Stomach (tissue), 9 donors: ENCODE measurements around the gene PCDH9. TPM values are rescaled to one million over a fixed set of nuclear protein-coding genes. Genes with fewer than 3 reads are reported as not detected.
"Not testable (repeated sequence)": the region's sequence is repeated elsewhere in the genome, so short reads cannot be mapped to it uniquely, and the experiment has no call there.

Experiments
- DNase-seq, 2 donors: peaks; one replicate each; pipeline versions ENCODE4 v3.0.0 to v3.0.0-alpha.2; 2013 to 2019
- H3K27ac ChIP-seq, 5 donors: fragments of 200-600 bp in 4 of 5; sonication (generic) in 4 of 5; one replicate each; pipeline ENCODE4 v1.5.1; 2013 to 2019; ENCODE audit warnings: mild to moderate bottlenecking in 1 of 5, moderate library complexity in 1 of 5
- H3K27me3 ChIP-seq, 3 donors: fragments of 200-600 bp; sonication (generic); one replicate each; pipeline ENCODE4 v1.5.1; 2017 to 2019; ENCODE audit warnings: mixed run types in 1 of 3
- H3K36me3 ChIP-seq, 4 donors: fragments of 200-600 bp; sonication (generic); 1 replicate in 3 of 4; 2 replicates in 1 of 4; pipeline ENCODE4 v1.5.1; 2016 to 2019
- H3K4me1 ChIP-seq, 4 donors: fragments of 200-600 bp; sonication (generic); one replicate each; pipeline ENCODE4 v1.5.1; 2016 to 2019
- H3K4me3 ChIP-seq, 4 donors: fragments of 200-600 bp; sonication (generic) in 3 of 4; one replicate each; pipeline ENCODE4 v1.5.1; 2016 to 2019; ENCODE audit warnings: mild to moderate bottlenecking in 1 of 4
- H3K9me3 ChIP-seq, 4 donors: fragments of 200-600 bp; sonication (generic); one replicate each; pipeline ENCODE4 v1.5.1; 2016 to 2019
- CTCF ChIP-seq, 7 experiments: fragments of 450-650 bp in 4 of 7; fragments of 200-600 bp in 3 of 7; sonication (generic) in 3 of 7; IDR thresholded peaks; one replicate each; pipeline ENCODE4 v1.5.1; 2016 to 2019; ENCODE audit warnings: antibody characterized with exemption in 7 of 7, control low read depth in 2 of 7, mild to moderate bottlenecking in 1 of 7
- EP300 ChIP-seq: sonication (generic); formaldehyde crosslinking; IDR thresholded peaks from one replicate; pipeline ENCODE4 v1.6.1; 2017; ENCODE audit warnings: antibody characterized with exemption
- POLR2A ChIP-seq, 4 donors: fragments of 450-650 bp; IDR thresholded peaks; one replicate each; pipeline ENCODE4 v1.6.1; 2016; ENCODE audit warnings: antibody characterized with exemption in 4 of 4, control low read depth in 2 of 4, mild to moderate bottlenecking in 1 of 4, moderate library complexity in 1 of 4
- POLR2AphosphoS5 ChIP-seq, 3 donors: sonication (generic); formaldehyde crosslinking; IDR thresholded peaks; one replicate each; pipeline ENCODE4 v1.6.1; 2016; ENCODE audit warnings: antibody characterized with exemption in 3 of 3
- WGBS, 5 donors: extraction: QIAGEN DNeasy Blood & Tissue Kit in 3 of 5; methylation state at CpG; one replicate each; pipeline versions ENCODE4 v1.1.5 to v1.1.7; 2013 to 2018; 5-methylcytosine and 5-hydroxymethylcytosine counted together
- intact Hi-C: fragments of 100-400 bp; cut with DNase I; formaldehyde crosslinking; loops from one replicate; pipeline ENCODE4 v1.15.1; 2023; ENCODE audit warnings: low total_unique reads
- polyA plus RNA-seq, 3 donors: library from polyadenylated mRNA; stranded (reverse); fragments of 200-250 nt; gene quantifications; one replicate each; pipeline ENCODE4 v1.2.3, GENCODE V29; 2013
- total RNA-seq, 5 donors: library from RNA; depleted of rRNA; stranded (reverse); fragments of >200 nt; gene quantifications; one replicate each; pipeline versions ENCODE4 v1.1.0 to v1.2.3, GENCODE V29; 2014 to 2016
- donor health status: healthy with polysubstance abuse.
- donor health status: Bipolar disorder and iron deficiency.
- donor health status: healthy.

Gene PCDH9
- total and polyA plus RNA-seq, 8 donors = 0.40 to 36.2 (median 3.7) TPM

- 91 to 95% (median 93%) methylated on average over 3 of the region's 3 CpGs for WGBS, 5 donors
- intact Hi-C loops = no loop called here
- H3K4me1 ChIP-seq = peaks cover 0 to 7% (median 0%) of the 10 kb centered on the region in 4 donors
- no peak overlapping the region for H3K4me3 ChIP-seq
- H3K27ac ChIP-seq = no peak overlapping the region
- no peaks in the 10 kb centered on the region for H3K9me3 ChIP-seq
- TF ChIP-seq EP300 (no peak), CTCF (IDR thresholded peaks at IDR 0.05) (no peak), POLR2A (IDR thresholded peaks at IDR 0.05) (no peak), POLR2AphosphoS5 (IDR thresholded peaks at IDR 0.05) (no peak)
- H3K27me3 ChIP-seq = no peaks in the 10 kb centered on the region
- H3K36me3 ChIP-seq = no peaks in the 10 kb centered on the region
- DNase-seq = no peak
Observed at GRCh38 chr13:67097892-67098452, 132.2 kb downstream of the PCDH9 start.

- H3K27ac ChIP-seq, intact Hi-C loops, H3K9me3 ChIP-seq, DNase-seq, H3K4me3 ChIP-seq, H3K4me1 ChIP-seq, H3K36me3 ChIP-seq, H3K27me3 ChIP-seq: not testable (repeated sequence)
- WGBS, 5 donors = 91 to 95% (median 93%) methylated on average over 5 of the region's 5 CpGs
Observed at GRCh38 chr13:67096893-67097292, 133.2 kb downstream of the PCDH9 start.

- WGBS, 5 donors = 77 to 87% (median 82%) methylated on average over 2 of the region's 2 CpGs
- no peaks in the 10 kb centered on the region for H3K9me3 ChIP-seq
- intact Hi-C loops = no loop called here
- H3K4me1 ChIP-seq = no peaks in the 10 kb centered on the region
- no peak overlapping the region for H3K4me3 ChIP-seq
- no peaks in the 10 kb centered on the region for H3K27me3 ChIP-seq
- H3K27ac ChIP-seq = no peak overlapping the region
- H3K36me3 ChIP-seq = no peaks in the 10 kb centered on the region
- DNase-seq = no peak
- TF ChIP-seq CTCF (IDR thresholded peaks at IDR 0.05) (no peak), POLR2AphosphoS5 (IDR thresholded peaks at IDR 0.05) (no peak), POLR2A (IDR thresholded peaks at IDR 0.05) (no peak), EP300 (no peak)
Observed at GRCh38 chr13:67096418-67096817, 133.7 kb downstream of the PCDH9 start.

GRCh38 chr13:67095621-67096020 is 134.5 kb downstream of the PCDH9 start:
- TF ChIP-seq POLR2AphosphoS5 (IDR thresholded peaks at IDR 0.05) (no peak), POLR2A (IDR thresholded peaks at IDR 0.05) (no peak), CTCF (IDR thresholded peaks at IDR 0.05) (no peak), EP300 (no peak)
- H3K27ac ChIP-seq = no peak overlapping the region
- intact Hi-C loops = no loop called here

GRCh38 chr13:67094952-67095351 is 135.2 kb downstream of the PCDH9 start:
- no peak overlapping the region for H3K4me3 ChIP-seq
- WGBS, 5 donors = 75 to 85% (median 79%) methylated on average over 3 of the region's 3 CpGs
- H3K27me3 ChIP-seq = no peaks in the 10 kb centered on the region
- no peaks in the 10 kb centered on the region for H3K36me3 ChIP-seq
- H3K4me1 ChIP-seq = no peaks in the 10 kb centered on the region
- TF ChIP-seq POLR2AphosphoS5 (IDR thresholded peaks at IDR 0.05) (no peak), POLR2A (IDR thresholded peaks at IDR 0.05) (no peak), EP300 (no peak), CTCF (IDR thresholded peaks at IDR 0.05) (no peak)
- H3K27ac ChIP-seq = no peak overlapping the region
- no peak for DNase-seq
- H3K9me3 ChIP-seq = no peaks in the 10 kb centered on the region
- intact Hi-C loops = no loop called here

More at GRCh38 chr13:67095621-67096020, 134.5 kb downstream of the PCDH9 start:
- H3K36me3 ChIP-seq = no peaks in the 10 kb centered on the region
- H3K4me1 ChIP-seq = no peaks in the 10 kb centered on the region
- WGBS, 5 donors = 44 to 64% (median 56%) methylated on average over 1 of the region's 1 CpG
- H3K27me3 ChIP-seq = no peaks in the 10 kb centered on the region
- DNase-seq = no peak
- no peaks in the 10 kb centered on the region for H3K9me3 ChIP-seq
- H3K4me3 ChIP-seq = no peak overlapping the region
